ENCODE data around the gene VNN1. TPM values are rescaled to one million over a fixed set of nuclear protein-coding genes. Genes with fewer than 3 reads are reported as not detected.

The VNN1 gene
- total RNA-seq, 4 donors from 2014 or later: 0.84 to 1.5 (median 1.4) TPM; not detected in 1

- Histone ChIP-seq H3K4me3 (no peak overlapping the region), H3K4me1 (no peaks in the 10 kb centered on the region), H3K27me3 (no peaks in the 10 kb centered on the region), H3K36me3 (no peaks in the 10 kb centered on the region), H3K9me3 (no peaks in the 10 kb centered on the region), H3K27ac (no peak overlapping the region)
- TF ChIP-seq EP300 (IDR thresholded peaks at IDR 0.05) (no peak), POLR2A (IDR thresholded peaks at IDR 0.05) (no peak), CTCF (IDR thresholded peaks at IDR 0.05) (no peak)
- WGBS, 2 donors: 82 to 92% methylated on average over 4 of the region's 4 CpGs
- no peak for DNase-seq (ENCODE audit: low spot score in 2 of 2)
Observed at GRCh38 chr6:132726608-132726975, 12.7 kb upstream of the VNN1 start.

DNA sequence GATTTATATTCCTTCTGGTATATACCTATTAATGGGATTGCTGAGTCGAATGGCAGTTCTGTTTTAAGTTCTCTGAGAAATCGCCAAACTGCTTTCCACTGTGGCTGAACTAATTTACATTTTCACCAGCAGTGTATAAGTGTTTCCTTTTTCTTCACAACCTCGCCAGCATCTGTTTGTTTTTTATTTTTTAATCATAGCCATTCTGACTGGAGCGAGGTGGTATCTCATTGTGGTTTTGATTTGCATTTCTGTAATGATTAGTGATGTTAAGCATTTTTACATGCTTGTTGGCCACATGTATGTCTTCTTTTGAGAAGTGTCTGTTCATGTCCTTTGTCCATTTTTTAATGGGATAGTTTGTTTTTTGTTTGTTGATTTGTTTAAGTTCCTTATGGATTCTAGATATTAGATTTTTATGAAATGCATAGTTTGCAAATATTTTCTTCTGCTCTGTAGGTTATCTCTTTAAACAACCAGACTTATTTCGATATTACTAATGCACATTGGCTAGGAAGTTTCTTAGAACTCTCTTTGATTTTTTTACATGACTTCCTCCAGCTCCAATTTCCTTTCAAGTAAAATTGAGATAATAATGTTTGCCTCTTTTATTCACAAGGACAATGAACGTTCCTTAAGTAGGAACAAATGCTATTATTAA is 12.2 kb upstream of the VNN1 start:
- H3K27me3 ChIP-seq: no peaks in the 10 kb centered on the region
- DNase-seq (ENCODE audit: low spot score in 2 of 2): no peak
- no peak overlapping the region for H3K27ac ChIP-seq
- no peaks in the 10 kb centered on the region for H3K4me1 ChIP-seq
- TF ChIP-seq CTCF (IDR thresholded peaks at IDR 0.05): no peak
- TF ChIP-seq EP300 (IDR thresholded peaks at IDR 0.05): no peak
- TF ChIP-seq POLR2A (IDR thresholded peaks at IDR 0.05): no peak
- H3K4me3 ChIP-seq: no peak overlapping the region
- H3K9me3 ChIP-seq: no peaks in the 10 kb centered on the region
- WGBS, 2 donors: 67 to 72% methylated on average over 6 of the region's 6 CpGs
- no peaks in the 10 kb centered on the region for H3K36me3 ChIP-seq

DNA sequence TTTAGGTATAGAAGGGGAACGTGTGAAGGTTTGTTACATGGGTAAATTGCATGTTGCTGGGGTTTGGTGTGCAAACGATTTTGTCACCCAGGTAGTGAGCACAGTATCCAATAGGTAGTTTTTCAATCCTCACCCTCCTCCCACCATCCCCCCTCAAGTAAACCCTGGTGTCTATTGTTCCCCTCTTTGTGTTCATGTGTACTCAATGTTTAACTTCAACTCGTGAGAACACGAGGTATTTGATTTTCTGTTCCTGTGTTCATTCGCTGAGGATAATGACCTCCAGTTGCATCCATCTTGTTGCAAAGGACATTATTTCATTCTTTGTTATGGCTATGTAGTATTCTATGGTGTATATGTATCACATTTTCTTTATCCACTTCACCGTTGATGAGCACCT is 11.6 kb upstream of the VNN1 start:
- WGBS, 2 donors: 86 to 91% methylated on average over 6 of the region's 6 CpGs
- no peaks in the 10 kb centered on the region for H3K36me3 ChIP-seq
- TF ChIP-seq CTCF (IDR thresholded peaks at IDR 0.05) (no peak), EP300 (IDR thresholded peaks at IDR 0.05) (no peak), POLR2A (IDR thresholded peaks at IDR 0.05) (no peak)
- no peak for DNase-seq (ENCODE audit: low spot score in 2 of 2)
- no peak overlapping the region for H3K27ac ChIP-seq
- H3K4me3 ChIP-seq: no peak overlapping the region
- no peaks in the 10 kb centered on the region for H3K9me3 ChIP-seq
- no peaks in the 10 kb centered on the region for H3K4me1 ChIP-seq
- H3K27me3 ChIP-seq: no peaks in the 10 kb centered on the region

- Histone ChIP-seq H3K36me3 (no peaks in the 10 kb centered on the region), H3K4me1 (no peaks in the 10 kb centered on the region), H3K4me3 (no peak overlapping the region), H3K9me3 (no peaks in the 10 kb centered on the region), H3K27me3 (no peaks in the 10 kb centered on the region), H3K27ac (no peak overlapping the region)
- TF ChIP-seq POLR2A (IDR thresholded peaks at IDR 0.05): no peak
- 91 to 92% methylated on average over 10 of the region's 10 CpGs for WGBS, 2 donors
- no peak for DNase-seq (ENCODE audit: low spot score in 2 of 2)
Observed at GRCh38 chr6:132719736-132720448, 6.0 kb upstream of the VNN1 start.

DNA sequence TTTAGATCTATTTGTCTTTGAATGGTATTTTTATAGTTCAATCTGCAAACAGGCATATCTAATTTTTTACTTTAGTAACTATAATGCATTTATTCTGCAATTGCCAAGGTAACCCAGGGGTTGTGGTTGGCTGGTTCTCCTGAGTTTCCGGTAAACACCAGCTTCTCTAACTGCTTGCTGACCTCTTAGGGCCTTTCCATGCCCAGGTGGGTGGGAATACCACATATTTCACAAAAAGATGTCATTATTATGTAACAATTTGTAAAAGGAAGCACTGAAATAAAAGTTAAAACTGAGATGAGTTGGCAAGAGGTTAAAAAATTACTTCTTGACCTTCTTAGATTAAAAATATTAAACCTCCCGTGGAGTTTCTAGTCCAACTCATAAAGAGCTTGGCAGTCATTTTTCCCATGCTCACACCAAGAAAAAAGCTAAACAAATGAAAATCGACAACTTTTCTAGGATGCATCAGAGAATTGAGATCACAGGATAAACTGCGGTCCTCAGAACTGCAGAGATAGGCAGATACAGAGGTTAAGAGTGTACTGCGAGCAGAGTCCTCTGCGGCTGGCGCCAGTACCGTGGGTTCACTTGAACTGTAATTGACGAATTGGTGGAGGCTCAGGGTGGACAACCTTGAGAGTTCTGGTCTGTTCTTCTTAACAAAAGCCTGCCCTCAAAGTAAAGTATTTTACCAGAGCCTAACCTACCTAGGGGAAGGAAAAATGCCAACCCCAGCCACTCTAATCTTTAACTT is 2.2 kb upstream of the VNN1 start:
- H3K27ac ChIP-seq: no peak overlapping the region
- no peak for DNase-seq (ENCODE audit: low spot score in 2 of 2)
- H3K4me3 ChIP-seq: no peak overlapping the region
- no peaks in the 10 kb centered on the region for H3K36me3 ChIP-seq
- TF ChIP-seq POLR2A (IDR thresholded peaks at IDR 0.05) (no peak), EP300 (IDR thresholded peaks at IDR 0.05) (no peak), CTCF (IDR thresholded peaks at IDR 0.05) (no peak)
- H3K4me1 ChIP-seq: no peaks in the 10 kb centered on the region
- H3K27me3 ChIP-seq: no peaks in the 10 kb centered on the region
- H3K9me3 ChIP-seq: no peaks in the 10 kb centered on the region
- WGBS, 2 donors: 72 to 81% methylated on average over 9 of the region's 9 CpGs
